GM13977 (cell line): ENCODE measurements around the gene PABPC4L.

Experiments
- DNase-seq: peaks from one replicate; pipeline ENCODE4 v3.0.0; 2012; ENCODE audit warnings: low spot score
- in situ Hi-C: fragments of 300-500 bp; cut with MboI; formaldehyde crosslinking; loops from one replicate; pipeline ENCODE4 v1.12.0; 2022; ENCODE audit warnings: low sequenced_read_pairs, low pct_unique_long_range_greater_than_20kb, mixed read lengths, inconsistent platforms; ENCODE audit not compliant: unreplicated experiment
- TF ChIP-seq, protein P1 (sequence below): IDR thresholded peaks from 2 replicates; pipeline ENCODE4 v1.5.1; 2012; ENCODE audit warnings: mild to moderate bottlenecking, control low read depth; ENCODE audit not compliant: insufficient read depth; ENCODE audit errors: extremely low read depth, missing control alignments

Gene PABPC4L

DNA sequence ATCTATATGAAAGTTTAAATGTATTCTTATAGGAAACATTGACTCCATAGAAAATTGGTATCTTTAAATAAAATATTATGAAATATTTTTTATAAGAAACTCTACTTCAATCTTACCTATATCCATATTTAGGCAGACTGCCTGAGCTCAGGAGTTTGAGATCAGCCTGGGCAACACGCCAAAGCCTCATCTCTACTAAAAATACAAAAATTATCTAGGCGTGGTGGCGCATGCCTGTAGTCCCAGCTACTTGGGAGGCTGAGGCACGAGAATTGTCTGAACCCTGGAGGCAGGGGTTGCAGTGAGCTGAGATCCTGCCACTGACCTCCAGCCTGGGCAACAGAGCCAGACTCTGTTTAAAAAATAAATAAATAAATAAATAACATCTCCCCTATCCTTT, 47.5 kb downstream of the PABPC4L start:
- in situ Hi-C loops, result no loop called here
- TF ChIP-seq, protein P1, sequence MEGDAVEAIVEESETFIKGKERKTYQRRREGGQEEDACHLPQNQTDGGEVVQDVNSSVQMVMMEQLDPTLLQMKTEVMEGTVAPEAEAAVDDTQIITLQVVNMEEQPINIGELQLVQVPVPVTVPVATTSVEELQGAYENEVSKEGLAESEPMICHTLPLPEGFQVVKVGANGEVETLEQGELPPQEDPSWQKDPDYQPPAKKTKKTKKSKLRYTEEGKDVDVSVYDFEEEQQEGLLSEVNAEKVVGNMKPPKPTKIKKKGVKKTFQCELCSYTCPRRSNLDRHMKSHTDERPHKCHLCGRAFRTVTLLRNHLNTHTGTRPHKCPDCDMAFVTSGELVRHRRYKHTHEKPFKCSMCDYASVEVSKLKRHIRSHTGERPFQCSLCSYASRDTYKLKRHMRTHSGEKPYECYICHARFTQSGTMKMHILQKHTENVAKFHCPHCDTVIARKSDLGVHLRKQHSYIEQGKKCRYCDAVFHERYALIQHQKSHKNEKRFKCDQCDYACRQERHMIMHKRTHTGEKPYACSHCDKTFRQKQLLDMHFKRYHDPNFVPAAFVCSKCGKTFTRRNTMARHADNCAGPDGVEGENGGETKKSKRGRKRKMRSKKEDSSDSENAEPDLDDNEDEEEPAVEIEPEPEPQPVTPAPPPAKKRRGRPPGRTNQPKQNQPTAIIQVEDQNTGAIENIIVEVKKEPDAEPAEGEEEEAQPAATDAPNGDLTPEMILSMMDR, result no peak

DNA sequence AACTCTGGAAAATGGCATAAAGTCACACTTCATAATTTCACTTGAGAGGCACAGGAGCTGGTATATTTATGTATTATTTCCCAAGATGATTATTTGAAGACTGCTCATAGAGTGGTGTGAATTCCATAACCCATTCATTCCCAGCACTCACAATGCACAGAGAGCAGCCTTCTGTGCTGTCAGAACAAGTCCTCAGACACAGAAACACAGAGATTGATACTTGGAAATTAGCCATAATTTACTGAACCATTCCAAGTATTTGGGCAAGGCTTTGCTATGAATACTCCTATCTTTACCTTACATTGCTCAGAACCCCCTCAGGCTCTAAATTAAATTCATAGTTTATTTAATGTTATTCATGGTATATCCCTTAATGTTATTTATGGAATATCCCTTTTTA, 53.6 kb downstream of the PABPC4L start:
- DNase-seq, result no peak
- TF ChIP-seq, protein P1, result no peak
- in situ Hi-C loops, result no loop called here

More for the DNA sequence above, 47.5 kb downstream of the PABPC4L start:
- DNase-seq, result no peak
